HG03378 (cell line): ENCODE data around the gene GOLGA6L7.
"Not testable (repeated sequence)": the region's sequence is repeated elsewhere in the genome, so short reads cannot be mapped to it uniquely, and the experiment has no call there.

Experiments
- ATAC-seq: cut with Tn5 transposase; IDR thresholded peaks from one replicate; pipeline ENCODE4 v1.9.1; 2021; ENCODE audit warnings: mild to moderate bottlenecking, moderate library complexity; ENCODE audit not compliant: unreplicated experiment

Gene GOLGA6L7

GRCh38 chr15:28847959-28848358 lies 485 bp downstream of the GOLGA6L7 start:
- ATAC-seq = not testable (repeated sequence)

DNA sequence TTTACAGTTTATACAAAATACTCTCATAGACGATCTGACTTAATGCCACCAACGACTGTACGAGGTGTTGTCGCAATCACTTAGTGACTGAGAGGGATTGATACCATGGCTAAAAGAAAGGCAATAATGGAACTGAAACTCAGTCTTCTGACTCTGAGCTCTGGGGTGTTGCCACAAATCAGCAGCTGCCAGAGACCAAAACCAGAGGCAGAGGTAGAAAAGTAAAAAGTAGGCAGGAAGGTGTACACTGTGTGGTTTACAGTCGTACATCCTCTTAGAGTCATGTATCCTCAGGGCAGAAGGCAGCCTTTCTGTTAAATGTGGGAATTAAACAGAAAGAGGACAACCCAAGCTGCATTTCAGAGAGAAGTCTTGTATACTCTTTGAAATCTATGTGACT lies 1.2 kb downstream of the GOLGA6L7 start:
- peak; percentile 96 for ATAC-seq

DNA sequence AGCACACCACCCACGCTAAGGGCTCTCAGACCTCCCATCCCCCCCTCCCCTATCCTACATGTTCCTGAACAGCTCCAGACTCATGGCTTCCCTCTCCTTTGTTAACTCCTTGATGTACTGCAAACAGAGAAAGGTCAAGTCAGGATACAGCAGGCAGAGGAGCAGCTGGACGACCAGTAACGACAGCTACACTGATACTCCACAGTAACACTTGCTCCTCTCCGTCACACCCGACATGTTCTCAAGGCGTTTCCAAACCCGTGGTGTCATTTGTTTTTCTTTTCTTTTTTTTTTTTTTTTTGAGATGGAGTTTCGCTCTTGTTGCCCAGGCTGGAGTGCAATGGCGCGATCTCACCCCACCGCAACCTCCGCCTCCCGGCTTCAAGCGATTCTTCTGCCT lies 4.3 kb downstream of the GOLGA6L7 start:
- ATAC-seq = not testable (repeated sequence)

GRCh38 chr15:28843520-28843919 lies 4.9 kb downstream of the GOLGA6L7 start:
- not testable (repeated sequence) for ATAC-seq

DNA sequence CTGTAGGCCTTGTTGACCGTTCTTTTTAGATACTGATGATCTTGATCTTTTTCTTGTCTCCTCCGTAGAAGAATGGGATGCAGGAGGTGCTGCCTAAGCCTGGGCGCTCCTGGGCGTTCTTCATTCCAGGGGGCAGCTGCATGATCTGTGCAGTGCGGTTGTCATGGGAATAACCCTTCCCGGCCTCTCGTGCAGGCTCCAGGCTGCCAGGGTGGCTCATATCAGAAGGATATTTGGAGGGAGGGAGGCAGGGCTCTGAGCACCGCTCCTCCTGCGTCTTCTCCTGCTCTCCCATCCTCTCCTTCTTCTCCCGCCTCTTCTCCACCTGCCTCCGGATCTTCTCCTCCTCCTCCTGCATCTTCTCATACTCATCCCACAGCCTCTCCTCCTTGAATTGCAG lies 6.2 kb downstream of the GOLGA6L7 start:
- not testable (repeated sequence) for ATAC-seq

DNA sequence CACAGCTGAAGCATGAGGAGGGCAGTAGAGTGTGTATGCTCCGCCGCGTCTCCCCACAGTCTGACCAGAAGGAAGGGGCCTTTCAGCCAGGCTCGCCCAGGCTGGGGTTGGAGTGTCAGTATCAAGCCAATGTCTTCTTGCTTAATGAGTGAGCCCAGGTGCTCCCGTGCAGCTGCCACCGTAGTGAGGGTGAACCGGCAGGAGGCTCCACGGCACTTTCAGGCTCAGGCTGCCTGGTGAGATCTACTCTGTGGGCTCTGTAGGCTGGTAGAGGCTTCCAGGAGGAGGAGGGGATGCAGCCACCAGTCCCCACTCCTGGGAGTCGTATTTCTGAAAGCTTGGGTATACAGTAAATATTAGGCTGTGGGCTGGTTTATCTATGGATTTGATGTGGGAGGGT lies 8.2 kb downstream of the GOLGA6L7 start:
- ATAC-seq = not testable (repeated sequence)

GRCh38 chr15:28834957-28835585 lies 13.4 kb downstream of the GOLGA6L7 start:
- not testable (repeated sequence) for ATAC-seq

DNA sequence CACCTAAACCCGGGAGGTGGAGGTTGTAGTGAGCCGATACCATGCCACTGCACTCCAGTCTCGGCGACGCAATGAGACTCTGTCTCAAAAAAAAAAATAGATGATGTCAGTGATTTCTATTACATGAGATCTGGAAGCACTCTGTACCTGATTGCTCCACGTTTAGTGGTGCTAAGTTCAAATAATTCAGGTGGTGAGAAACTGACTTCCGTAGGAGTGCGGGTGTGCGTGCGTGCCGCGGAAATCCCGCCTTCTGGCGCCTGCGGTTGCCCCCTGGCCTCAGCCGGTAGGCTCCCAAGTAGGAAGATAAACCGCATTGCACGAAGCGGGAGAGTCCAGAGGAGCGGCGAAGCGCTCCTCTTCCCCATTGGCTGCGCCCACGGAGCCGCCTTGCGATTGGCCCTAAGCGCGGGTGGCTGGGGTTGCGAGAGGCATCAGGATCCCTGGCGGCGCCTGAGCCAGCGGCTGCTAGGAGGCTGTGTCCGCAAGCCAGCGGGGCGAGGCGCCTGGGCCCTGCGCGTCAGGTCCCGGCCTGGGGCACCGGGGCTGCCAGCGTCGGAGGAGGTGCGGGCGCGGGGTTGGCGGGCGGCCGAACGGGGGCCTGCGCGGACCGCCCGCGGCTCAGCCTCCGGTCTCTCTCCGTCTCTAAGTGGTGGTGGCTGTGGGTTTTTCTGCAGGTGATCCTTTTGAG lies 16.4 kb downstream of the GOLGA6L7 start:
- not testable (repeated sequence) for ATAC-seq

DNA sequence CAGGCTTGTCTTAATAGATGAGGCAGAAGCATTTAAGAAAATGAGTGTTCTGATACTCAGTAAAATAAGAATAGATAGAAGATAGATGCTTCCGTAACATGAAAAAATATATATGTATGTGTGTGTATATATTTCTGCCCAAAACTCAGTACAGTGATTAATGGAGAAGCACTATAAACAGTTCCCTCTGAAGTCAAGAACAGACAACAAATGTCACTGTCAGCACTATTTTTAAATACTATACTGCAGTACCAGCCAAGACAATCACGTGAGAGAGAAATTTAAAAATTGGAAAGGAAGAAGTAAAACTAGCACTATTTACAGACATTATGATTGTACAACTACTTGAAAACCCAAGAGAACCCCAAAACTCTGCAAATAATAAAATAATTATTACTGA lies 27.0 kb downstream of the GOLGA6L7 start:
- not testable (repeated sequence) for ATAC-seq

DNA sequence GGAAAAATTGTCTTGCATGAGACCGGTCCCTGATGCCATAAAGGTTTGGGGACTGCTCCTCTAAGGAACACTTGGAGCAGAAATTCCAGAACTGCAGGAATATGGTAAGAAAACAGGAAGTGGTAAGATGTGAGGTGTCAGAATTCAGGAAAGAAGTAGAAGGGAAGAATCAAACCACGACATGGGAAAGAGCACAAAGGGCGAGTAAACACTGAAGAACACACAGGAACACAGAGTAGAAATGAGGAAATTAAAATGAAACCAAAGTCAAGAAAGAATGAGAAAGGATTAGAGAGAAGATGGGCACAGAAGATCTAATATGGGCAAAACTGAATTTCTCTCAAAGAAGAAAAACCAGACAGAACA lies 28.5 kb downstream of the GOLGA6L7 start:
- ATAC-seq = not testable (repeated sequence)

GRCh38 chr15:28819019-28819929 lies 29.2 kb downstream of the GOLGA6L7 start:
- ATAC-seq = not testable (repeated sequence)

DNA sequence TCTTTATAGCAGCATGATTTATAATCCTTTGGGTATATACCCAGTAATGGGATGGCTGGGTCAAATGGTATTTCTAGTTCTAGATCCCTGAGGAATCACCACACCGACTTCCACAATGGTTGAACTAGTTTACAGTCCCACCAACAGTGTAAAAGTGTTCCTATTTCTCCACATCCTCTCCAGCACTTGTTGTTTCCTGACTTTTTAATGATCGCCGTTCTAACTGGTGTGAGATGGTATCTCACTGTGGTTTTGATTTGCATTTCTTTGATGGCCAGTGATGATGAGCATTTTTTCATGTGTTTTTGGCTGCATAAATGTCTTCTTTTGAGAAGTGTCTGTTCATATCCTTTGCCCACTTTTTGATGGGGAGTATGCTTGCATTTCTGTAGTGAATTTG lies 30.3 kb downstream of the GOLGA6L7 start:
- ATAC-seq = not testable (repeated sequence)

DNA sequence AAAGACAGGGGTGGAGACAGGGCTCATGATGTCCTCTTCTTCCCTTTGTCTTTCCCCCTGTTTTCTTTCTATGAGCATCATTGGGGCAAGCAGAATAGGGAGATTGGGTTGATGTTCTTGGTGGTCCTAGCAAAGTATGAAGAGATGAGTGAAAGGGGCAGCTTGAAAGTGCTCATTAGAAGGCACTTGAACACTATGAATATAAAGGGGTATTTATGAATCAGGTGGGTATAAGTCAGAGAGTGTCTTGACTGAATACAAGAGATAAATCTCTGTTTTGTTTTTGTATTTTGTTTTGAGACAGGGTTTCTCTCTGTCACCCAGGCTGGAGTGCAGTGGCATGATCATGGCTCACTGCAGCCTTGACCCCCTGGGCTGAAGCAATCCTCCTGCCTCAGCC lies 34.4 kb downstream of the GOLGA6L7 start:
- not testable (repeated sequence) for ATAC-seq

DNA sequence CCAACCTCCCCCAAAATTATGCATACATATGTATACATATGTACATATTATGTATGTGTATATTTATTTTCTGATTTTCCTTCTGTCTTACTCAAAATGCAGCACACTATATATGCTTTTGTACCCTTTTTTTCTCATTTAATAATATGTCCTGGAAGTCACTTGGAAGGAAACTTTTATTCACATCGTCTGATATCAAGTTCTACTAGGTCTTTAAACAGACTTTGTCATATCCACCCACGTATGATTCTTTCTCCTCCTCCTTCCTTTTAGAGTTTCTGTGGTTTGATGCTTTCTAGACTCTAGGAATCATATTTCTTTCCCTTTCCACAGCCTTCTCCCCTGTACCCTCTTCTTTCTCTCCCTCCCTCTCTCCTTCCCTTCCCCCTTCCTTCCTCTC lies 35.1 kb downstream of the GOLGA6L7 start:
- not testable (repeated sequence) for ATAC-seq

GRCh38 chr15:28811852-28812550 lies 36.4 kb downstream of the GOLGA6L7 start:
- not testable (repeated sequence) for ATAC-seq

- not testable (repeated sequence) for ATAC-seq
Observed at GRCh38 chr15:28810444-28810843, 38.0 kb downstream of the GOLGA6L7 start.

- ATAC-seq = not testable (repeated sequence)
Observed at GRCh38 chr15:28808136-28808535, 40.3 kb downstream of the GOLGA6L7 start.

DNA sequence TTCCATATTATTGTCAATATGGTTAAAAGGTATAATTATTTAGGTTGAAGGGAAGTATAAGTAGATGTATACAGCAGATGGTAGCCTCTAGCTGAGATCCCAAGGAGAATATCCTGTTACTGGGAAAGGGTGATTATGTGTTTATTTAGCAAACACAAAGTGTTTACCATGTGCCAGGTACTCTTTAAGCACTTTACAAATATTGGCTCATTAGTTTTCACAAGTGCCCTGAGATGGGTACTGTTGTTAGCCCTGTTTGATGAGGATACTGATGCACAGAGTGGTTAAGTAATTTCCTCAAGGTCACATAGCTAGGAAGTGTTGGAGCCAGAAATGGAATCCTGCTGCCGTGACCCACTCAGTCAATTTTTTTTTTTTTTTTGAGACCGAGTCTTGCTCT lies 48.1 kb downstream of the GOLGA6L7 start:
- not testable (repeated sequence) for ATAC-seq

- not testable (repeated sequence) for ATAC-seq
Observed at GRCh38 chr15:28798234-28798633, 50.2 kb downstream of the GOLGA6L7 start.

GRCh38 chr15:28794231-28794630 lies 54.2 kb downstream of the GOLGA6L7 start:
- not testable (repeated sequence) for ATAC-seq
